ENCODE results near the gene CPNE8.
A peak's percentile ranks its signal among the peaks of the same experiment; 100 is the strongest.

Gene CPNE8

DNA sequence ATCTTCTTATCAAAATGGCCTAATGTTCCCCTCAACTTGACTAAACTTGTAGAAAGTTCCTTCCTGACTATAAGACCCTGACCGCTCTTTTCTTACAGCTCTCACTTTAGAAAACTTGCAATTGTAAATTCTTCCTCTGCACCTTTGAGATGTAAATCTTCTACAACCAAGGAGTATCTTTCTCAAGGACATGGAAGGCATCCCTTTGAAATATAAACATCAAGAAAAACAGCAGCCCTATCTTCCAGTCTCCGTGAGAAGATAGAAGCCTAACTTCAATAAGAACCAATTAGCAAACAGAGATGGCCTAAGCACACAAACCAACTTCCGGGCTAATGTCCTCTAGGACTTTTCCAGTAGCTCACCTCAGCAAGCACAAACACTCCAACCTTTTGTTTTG is 210.3 kb downstream of the CPNE8 start:
- TF ChIP-seq CTCF (IDR thresholded peaks at IDR 0.05; ENCODE audit: insufficient read depth, low read depth, low read length, missing control alignments): no peak
- no peak for DNase-seq (ENCODE audit: low read depth)
- H3K4me3 ChIP-seq (ENCODE audit: low read length): no peak overlapping the region

- H3K4me3 ChIP-seq (ENCODE audit: low read length): no peak overlapping the region
- TF ChIP-seq CTCF (IDR thresholded peaks at IDR 0.05; ENCODE audit: insufficient read depth, low read depth, low read length, missing control alignments): no peak
- DNase-seq (ENCODE audit: low read depth): peak; percentile 9
Observed at GRCh38 chr12:38691164-38691563, 214.2 kb downstream of the CPNE8 start.

DNA sequence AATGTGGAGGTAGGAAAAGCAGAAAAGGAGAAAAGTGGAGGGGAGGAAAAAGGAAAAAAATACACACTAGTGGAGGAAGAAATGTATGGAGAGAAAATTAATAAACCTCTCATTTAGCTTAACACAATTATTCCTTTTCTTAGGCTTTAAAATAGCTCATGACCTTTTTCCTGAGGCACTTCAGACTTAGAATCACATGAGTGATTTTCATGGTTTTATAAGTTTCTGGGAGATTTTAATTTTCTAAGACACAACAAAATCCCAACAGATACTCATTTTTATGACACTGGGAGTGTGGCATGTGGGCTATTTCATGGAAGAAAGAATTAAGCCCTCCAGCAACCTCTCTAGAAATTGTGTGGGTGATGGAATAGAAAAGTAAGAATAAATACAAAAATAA is 214.7 kb downstream of the CPNE8 start:
- DNase-seq (ENCODE audit: low read depth): no peak
- no peak for TF ChIP-seq CTCF (IDR thresholded peaks at IDR 0.05; ENCODE audit: insufficient read depth, low read depth, low read length, missing control alignments)
- H3K4me3 ChIP-seq (ENCODE audit: low read length): no peak overlapping the region

DNA sequence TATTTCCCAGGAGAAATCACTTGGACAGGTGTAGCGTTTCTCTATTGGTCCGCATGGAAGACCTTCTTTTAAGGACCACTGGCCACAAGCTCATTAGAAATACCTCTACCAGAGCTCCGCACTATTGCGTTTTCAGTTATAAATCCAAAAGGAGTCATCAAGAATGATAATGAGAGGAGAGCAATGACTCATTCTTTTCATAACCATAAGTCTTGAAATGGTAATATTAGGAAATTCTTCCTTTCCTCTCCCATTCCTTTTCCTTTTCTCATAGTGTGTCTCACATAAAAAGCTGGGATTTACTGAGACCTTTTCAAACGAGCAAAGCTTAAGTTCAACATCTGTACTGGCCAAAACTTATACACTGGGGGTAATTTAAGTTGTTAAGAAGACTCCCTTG is 215.7 kb downstream of the CPNE8 start:
- no peak for TF ChIP-seq CTCF (IDR thresholded peaks at IDR 0.05; ENCODE audit: insufficient read depth, low read depth, low read length, missing control alignments)
- peak; percentile 53 for DNase-seq (ENCODE audit: low read depth)
- H3K4me3 ChIP-seq (ENCODE audit: low read length): no peak overlapping the region

GRCh38 chr12:38689195-38689594 is 216.2 kb downstream of the CPNE8 start:
- no peak for TF ChIP-seq CTCF (IDR thresholded peaks at IDR 0.05; ENCODE audit: insufficient read depth, low read depth, low read length, missing control alignments)
- no peak overlapping the region for H3K4me3 ChIP-seq (ENCODE audit: low read length)
- no peak for DNase-seq (ENCODE audit: low read depth)

DNA sequence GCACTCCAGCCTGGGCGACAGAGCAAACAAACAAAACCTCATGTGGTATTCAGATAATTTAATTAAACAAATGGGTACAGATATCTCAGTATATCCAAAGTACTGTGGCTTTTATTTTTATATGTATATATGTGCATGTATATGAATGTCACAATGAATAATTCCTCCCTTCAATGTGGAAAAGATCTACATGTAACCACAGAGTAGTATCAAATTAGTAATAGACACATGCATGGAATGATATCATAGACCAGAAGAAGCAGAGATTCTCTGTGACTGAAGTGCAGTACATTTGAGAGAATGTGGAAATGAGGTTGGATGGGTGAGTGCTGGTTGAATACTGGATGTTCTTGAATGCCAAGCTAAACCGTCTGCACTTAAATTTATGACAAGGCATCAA is 222.9 kb downstream of the CPNE8 start:
- DNase-seq (ENCODE audit: low read depth): no peak
- H3K4me3 ChIP-seq (ENCODE audit: low read length): no peak overlapping the region
- no peak for TF ChIP-seq CTCF (IDR thresholded peaks at IDR 0.05; ENCODE audit: insufficient read depth, low read depth, low read length, missing control alignments)

DNA sequence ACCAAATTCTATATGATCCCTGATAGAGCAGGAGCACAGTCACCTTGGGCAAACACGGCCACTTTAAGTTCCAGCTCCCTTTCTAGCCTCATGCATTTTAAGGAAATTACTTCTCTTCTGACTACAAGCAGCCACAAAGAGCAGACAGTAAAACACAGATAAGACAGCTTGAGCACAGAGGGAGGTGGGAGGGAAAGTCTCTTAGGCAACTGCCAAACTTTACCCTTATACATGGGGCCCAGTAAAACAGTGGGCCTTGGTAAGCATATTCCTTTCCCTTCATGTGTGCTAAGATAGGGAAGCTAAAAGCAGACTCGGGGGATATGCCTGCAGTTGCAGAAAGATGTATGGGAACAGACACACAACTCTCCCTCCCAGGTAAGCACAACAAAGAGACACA is 235.9 kb downstream of the CPNE8 start:
- TF ChIP-seq CTCF (IDR thresholded peaks at IDR 0.05; ENCODE audit: insufficient read depth, low read depth, low read length, missing control alignments): no peak
- H3K4me3 ChIP-seq (ENCODE audit: low read length): no peak overlapping the region
- DNase-seq (ENCODE audit: low read depth): no peak

All from epithelial cell of esophagus (primary cell).